Fibroblast of the aortic adventitia (primary cell): Measurements from ENCODE around the gene CCDC201. TPM values are rescaled to one million over a fixed set of nuclear protein-coding genes. Genes with fewer than 3 reads are reported as not detected.

Source experiments
- DNase-seq: peaks from one replicate; pipeline ENCODE4 v3.0.0-alpha.2; 2010; ENCODE audit warnings: low read depth
- H3K4me3 ChIP-seq: 2 replicates; pipeline ENCODE4 v1.5.1; 2011; ENCODE audit warnings: low read depth, mild to moderate bottlenecking, control low read depth, low read length, moderate library complexity
- total RNA-seq: library from RNA; depleted of rRNA; stranded (reverse); fragments of >200 nt; gene quantifications from 2 replicates; pipeline ENCODE4 v1.2.3, GENCODE V29; 2012; ENCODE audit warnings: low replicate concordance
- TF ChIP-seq, protein P1 (sequence below): IDR thresholded peaks from 2 replicates; pipeline ENCODE4 v1.5.1; 2011; ENCODE audit warnings: mild to moderate bottlenecking, low read length, control low read depth, inconsistent platforms; ENCODE audit not compliant: insufficient read depth

Gene CCDC201
- total RNA-seq, 1 donor = 0.09 TPM

DNA sequence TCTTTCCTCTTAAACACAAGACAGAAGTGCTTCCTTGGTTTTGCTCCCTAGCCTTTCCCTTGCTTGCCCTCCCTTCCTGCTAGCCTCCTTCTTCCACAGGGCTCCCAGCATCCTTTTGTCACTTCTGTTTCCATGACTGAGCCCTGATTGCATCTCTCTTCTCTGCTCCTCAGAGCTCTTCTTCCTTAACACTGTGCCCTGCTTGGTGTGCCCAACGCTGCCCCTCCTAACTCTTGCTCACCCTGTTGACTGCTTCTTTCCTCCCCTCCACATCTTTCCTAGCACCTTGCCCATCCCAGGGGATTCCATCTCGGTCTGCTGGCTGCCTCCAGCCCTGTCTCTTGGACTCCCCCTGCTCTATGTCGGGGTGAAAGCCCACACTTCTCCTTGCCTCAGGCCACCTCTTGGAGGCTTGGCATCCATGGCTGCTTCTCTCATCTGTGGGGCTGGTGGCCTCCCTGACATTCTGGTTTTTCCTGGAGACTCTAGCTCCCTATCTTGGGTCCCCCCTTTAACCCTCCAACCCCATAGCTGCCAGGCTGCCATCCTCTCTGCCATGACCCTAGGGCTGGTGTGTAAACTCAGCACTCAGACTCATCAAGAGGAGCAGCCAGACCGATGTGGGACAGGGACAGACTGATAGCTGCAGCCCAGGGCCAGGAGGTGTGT lies 21.2 kb upstream of the CCDC201 start:
- TF ChIP-seq, protein P1, sequence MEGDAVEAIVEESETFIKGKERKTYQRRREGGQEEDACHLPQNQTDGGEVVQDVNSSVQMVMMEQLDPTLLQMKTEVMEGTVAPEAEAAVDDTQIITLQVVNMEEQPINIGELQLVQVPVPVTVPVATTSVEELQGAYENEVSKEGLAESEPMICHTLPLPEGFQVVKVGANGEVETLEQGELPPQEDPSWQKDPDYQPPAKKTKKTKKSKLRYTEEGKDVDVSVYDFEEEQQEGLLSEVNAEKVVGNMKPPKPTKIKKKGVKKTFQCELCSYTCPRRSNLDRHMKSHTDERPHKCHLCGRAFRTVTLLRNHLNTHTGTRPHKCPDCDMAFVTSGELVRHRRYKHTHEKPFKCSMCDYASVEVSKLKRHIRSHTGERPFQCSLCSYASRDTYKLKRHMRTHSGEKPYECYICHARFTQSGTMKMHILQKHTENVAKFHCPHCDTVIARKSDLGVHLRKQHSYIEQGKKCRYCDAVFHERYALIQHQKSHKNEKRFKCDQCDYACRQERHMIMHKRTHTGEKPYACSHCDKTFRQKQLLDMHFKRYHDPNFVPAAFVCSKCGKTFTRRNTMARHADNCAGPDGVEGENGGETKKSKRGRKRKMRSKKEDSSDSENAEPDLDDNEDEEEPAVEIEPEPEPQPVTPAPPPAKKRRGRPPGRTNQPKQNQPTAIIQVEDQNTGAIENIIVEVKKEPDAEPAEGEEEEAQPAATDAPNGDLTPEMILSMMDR = no peak
- no peak overlapping the region for H3K4me3 ChIP-seq
- no peak for DNase-seq

DNA sequence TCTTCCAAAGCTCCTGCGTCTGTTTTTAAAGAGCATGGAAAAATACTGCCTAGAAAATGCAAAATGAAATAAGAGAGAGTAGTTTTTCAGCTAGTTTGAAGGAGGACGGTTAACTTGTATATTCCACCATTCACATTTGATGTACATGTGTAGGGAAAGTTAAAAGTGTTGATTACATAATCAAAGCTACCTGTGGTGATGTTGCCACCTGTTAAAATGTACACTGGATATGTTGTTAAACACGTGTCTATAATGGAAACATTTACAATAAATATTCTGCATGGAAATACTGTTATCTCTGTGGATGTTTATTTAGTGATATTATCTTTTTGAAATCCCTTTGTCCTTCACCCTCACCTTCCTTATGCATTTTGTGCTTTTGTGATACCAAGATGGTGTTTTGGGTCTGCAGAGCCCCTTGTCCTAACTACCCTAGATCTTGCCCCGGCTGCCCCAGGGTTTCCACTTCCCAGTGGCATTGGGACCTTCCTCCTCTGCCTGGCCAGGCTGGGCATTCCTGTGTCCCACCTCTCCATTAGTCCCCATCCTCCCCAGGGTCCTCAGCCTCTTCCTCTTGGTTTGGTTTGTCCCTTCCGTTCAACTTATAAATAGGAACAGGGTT lies 20.6 kb upstream of the CCDC201 start:
- no peak overlapping the region for H3K4me3 ChIP-seq
- DNase-seq = no peak
- TF ChIP-seq, protein P1 = no peak

DNA sequence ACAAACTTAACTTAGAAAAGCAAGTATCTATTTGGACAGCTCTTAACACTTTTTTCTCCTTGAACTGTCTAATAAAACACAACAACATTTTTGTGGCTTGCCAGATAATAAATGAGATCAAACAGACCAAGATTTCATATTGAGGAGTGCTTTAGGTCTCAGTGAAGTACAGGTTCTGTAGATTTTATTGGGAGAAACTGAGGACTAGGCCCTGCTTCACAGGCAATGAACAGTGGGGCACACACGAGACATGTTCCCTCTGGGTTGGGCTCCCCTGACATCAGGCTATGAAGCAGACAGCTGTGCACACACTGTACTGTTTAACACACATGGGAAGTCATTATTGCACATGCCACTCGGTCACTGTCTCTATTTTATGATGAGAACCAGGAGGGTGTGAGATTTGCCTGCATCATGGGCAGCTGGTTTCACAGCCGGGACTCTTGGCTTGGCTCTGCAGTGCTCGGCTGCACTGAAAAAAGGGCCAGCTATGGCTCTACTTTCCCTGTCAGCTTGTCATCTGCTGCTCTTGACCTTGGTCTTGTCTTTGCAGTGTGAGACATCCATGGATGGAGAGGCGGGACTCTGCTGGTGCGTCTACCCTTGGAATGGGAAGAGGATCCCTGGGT lies 19.6 kb upstream of the CCDC201 start:
- DNase-seq = no peak
- TF ChIP-seq, protein P1 = no peak
- no peak overlapping the region for H3K4me3 ChIP-seq

DNA sequence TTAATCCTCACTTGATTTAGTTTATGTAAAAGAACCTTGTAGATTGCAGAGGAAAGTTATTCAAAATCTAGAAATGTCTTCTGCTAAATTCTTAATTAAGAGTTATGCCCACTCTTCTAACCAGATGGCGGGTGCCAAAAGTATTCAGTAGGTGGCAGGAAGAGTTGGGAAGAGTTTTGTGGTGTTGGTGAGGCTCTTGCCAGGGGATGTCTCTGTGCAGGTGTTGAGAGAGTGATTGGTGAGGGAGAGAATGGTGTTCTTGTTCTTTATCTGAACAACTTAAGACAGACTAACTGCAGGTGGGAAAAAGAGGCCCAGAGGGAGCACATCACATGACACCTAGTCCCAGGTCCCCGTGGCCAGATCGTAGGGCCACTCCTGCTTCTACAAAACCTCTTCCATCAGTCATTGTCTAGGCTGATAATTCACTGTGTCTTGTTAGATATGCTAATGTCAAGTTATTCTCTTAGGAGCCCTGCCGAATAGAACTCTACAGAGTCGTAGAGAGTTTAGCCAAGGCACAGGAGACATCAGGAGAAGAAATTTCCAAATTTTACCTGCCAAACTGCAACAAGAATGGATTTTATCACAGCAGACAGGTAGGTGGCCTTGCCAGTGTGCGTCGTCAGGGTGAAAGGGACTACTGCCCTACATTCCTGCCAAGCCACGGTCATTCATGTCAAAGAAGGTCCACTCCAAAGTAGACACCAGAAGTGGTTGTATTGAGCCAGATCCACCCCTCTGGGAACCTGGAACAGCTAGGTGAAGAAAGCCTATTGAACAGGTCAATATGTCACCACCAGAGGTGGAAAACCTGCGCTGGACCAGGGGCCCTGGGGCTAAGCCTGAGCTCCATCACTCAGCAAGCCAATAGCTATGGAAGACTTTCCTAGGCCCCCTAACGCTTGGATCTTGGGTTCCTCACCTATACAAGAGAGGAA lies 18.9 kb upstream of the CCDC201 start:
- no peak overlapping the region for H3K4me3 ChIP-seq
- TF ChIP-seq, protein P1 = no peak
- DNase-seq = no peak

DNA sequence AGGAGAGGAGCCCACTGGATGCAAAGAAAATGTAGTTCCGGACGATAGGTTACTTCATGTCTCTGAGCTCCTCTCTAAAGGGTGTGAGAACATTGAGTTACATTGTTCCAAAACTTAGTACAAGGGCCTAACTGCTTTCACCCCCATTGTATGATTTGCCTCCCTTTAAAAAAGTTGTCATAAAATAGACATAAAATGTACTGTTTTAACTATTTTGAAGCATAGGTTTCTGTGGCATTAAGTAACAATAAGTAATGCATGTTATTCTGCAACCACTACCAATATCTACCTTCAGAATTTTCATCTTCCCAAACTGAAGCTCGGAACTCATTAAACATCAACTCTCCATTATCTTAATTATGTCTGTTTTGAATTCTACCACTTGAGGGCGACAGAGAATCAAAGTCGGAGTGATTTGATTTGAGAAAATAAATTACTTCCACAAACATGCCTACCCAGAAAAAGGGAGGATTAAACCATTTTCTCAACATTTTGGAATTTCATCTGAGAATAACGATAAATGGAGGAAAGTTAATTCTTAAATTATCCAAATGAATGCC lies 18.1 kb upstream of the CCDC201 start:
- no peak overlapping the region for H3K4me3 ChIP-seq
- TF ChIP-seq, protein P1 = peak; percentile 61
- DNase-seq = peak; percentile 73

DNA sequence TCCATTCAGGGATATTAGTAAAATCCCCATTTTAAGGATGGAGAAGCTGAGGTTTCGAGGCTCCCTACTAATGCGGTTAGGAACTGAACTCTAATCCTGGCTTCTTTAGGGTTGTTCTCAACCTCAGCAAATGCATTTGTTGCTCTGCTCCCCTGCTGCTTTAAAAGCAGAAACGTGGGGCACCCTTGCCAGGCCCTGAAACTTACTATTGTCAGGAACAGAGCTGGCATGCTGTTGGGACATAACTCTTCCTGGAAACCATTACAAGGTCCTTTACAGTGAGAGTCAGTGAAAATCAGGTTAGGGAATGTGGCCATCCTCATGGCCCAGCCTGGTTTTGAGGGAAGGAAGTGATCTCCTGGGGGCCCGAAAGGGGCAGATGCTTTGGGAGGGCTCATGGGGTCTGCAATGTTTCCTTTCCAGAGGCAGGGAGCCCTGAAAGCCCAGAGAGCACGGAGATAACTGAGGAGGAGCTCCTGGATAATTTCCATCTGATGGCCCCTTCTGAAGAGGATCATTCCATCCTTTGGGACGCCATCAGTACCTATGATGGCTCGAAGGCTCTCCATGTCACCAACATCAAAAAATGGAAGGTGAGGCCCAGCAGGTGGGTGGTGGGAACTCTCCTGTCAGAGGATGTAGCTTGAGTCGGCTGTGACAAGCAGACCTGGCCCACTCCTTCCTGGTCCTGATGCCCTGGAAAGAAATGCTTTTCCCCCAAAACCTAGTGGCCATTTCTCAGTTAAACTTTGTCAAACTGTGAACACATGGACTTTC lies 17.4 kb upstream of the CCDC201 start:
- no peak for DNase-seq
- H3K4me3 ChIP-seq = no peak overlapping the region
- TF ChIP-seq, protein P1 = no peak
